ENCODE data around the gene KCNN3. TPM values are rescaled to one million over a fixed set of nuclear protein-coding genes. Genes with fewer than 3 reads are reported as not detected.

Gene KCNN3
- total and polyA plus RNA-seq, 10 donors, result 0.13 to 15.1 (median 7.4) TPM

- Histone ChIP-seq H3K9me3 (no peaks in the 10 kb centered on the region), H3K4me1 (peaks cover 0 to 29% (median 17%) of the 10 kb centered on the region in 6 donors), H3K27ac (no peak overlapping the region), H3K27me3 (replicated peaks in 1 of 7) (peaks cover 0 to 7% (median 0%) of the 10 kb centered on the region in 7 donors), H3K36me3 (no peaks in the 10 kb centered on the region), H3K4me3 (no peak overlapping the region)
- DNase-seq, result no peak
- intact Hi-C loops (cut with DNase I; ENCODE audit: low total_unique reads), result no loop called here
- 88 to 90% (median 89%) methylated on average over 13 of the region's 13 CpGs for WGBS, 5 donors
- TF ChIP-seq POLR2A (IDR thresholded peaks at IDR 0.05), result no peak
- TF ChIP-seq, protein P1, sequence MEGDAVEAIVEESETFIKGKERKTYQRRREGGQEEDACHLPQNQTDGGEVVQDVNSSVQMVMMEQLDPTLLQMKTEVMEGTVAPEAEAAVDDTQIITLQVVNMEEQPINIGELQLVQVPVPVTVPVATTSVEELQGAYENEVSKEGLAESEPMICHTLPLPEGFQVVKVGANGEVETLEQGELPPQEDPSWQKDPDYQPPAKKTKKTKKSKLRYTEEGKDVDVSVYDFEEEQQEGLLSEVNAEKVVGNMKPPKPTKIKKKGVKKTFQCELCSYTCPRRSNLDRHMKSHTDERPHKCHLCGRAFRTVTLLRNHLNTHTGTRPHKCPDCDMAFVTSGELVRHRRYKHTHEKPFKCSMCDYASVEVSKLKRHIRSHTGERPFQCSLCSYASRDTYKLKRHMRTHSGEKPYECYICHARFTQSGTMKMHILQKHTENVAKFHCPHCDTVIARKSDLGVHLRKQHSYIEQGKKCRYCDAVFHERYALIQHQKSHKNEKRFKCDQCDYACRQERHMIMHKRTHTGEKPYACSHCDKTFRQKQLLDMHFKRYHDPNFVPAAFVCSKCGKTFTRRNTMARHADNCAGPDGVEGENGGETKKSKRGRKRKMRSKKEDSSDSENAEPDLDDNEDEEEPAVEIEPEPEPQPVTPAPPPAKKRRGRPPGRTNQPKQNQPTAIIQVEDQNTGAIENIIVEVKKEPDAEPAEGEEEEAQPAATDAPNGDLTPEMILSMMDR (IDR thresholded peaks at IDR 0.05 in 8 of 11, conservative IDR thresholded peaks at IDR 0.05 in 3 of 11), result no peak
- no peak for TF ChIP-seq POLR2AphosphoS5 (IDR thresholded peaks at IDR 0.05)
Measured at GRCh38 chr1:154726896-154727753, 143.0 kb downstream of the KCNN3 start.

DNA sequence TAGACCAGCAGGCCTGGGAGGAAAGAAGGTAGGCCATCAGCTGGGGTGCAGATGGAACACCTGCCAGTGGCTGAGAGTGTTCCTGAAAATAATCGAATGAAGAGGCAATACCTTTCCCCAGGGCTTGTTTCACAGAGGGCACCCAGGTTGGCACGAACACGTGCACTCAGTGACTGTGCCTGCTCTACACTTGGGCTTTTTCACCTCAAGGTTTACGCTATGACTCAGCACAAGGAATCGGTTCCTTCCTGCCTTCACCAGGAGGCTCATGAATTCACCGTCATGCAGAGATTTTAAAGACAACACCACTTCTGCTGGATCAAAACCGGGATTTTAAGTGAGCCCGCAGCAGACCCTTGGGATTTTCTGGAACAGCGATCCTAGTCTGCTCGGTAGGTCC, 143.6 kb downstream of the KCNN3 start:
- Histone ChIP-seq H3K9me3 (no peaks in the 10 kb centered on the region), H3K27ac (no peak overlapping the region), H3K36me3 (no peaks in the 10 kb centered on the region), H3K4me1 (peaks cover 0 to 26% (median 13%) of the 10 kb centered on the region in 6 donors), H3K27me3 (replicated peaks in 1 of 7) (peaks cover 0 to 5% (median 0%) of the 10 kb centered on the region in 7 donors), H3K4me3 (no peak overlapping the region)
- TF ChIP-seq, protein P1 (IDR thresholded peaks at IDR 0.05 in 8 of 11, conservative IDR thresholded peaks at IDR 0.05 in 3 of 11), result no peak
- TF ChIP-seq POLR2AphosphoS5 (IDR thresholded peaks at IDR 0.05), result no peak
- TF ChIP-seq POLR2A (IDR thresholded peaks at IDR 0.05), result no peak
- 28 to 36% (median 34%) methylated on average over 8 to 10 of the region's 10 CpGs for WGBS, 5 donors
- intact Hi-C loops (cut with DNase I; ENCODE audit: low total_unique reads), result no loop called here
- no peak for DNase-seq

DNA sequence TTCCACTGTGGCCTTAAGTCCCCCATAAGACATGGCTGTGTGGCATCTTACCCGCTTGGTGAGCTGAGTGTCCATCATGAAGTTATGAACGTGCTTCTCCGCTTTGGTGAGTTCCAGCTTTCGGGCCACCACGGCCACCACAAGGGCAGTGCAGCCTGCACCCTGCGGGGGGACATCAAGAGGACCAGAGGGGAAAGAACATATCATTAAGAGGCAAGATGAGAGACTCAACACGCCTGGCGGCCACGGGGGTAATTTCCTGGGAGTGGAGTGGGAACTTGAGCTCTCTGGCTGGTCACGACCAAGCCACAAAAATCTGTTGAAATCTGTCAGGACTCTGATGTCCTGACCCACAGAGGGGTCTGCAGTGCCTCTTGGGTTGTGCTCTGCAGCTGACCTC, 144.2 kb downstream of the KCNN3 start:
- no peaks in the 10 kb centered on the region for H3K36me3 ChIP-seq
- intact Hi-C loops (cut with DNase I; ENCODE audit: low total_unique reads), result no loop called here
- H3K27ac ChIP-seq, result no peak overlapping the region
- H3K9me3 ChIP-seq, result no peaks in the 10 kb centered on the region
- peaks cover 0 to 26% (median 13%) of the 10 kb centered on the region in 6 donors for H3K4me1 ChIP-seq
- H3K27me3 ChIP-seq (replicated peaks in 1 of 7), result peaks cover 0 to 5% (median 0%) of the 10 kb centered on the region in 7 donors
- TF ChIP-seq, protein P1 (IDR thresholded peaks at IDR 0.05 in 8 of 11, conservative IDR thresholded peaks at IDR 0.05 in 3 of 11), result no peak
- WGBS, 5 donors, result 81 to 91% (median 88%) methylated on average over 7 to 10 of the region's 10 CpGs
- no peak overlapping the region for H3K4me3 ChIP-seq
- no peak for DNase-seq
